DOHH2 (cell line): ENCODE data around the gene EIPR1.

Experiments
- H3F3A ChIP-seq: fragments of 200-600 bp; sonication (generic), shearing (Covaris generic); 2 replicates; pipeline ENCODE4 v1.6.0; 2016; ENCODE audit warnings: antibody characterized with exemption, mild to moderate bottlenecking; ENCODE audit not compliant: control insufficient read depth, insufficient read depth
- H3K27ac ChIP-seq: fragments of 200-600 bp; sonication (generic); 2 replicates; pipeline ENCODE4 v1.5.1; 2014; ENCODE audit warnings: low read depth, mild to moderate bottlenecking, low read length, moderate library complexity
- H3K27me3 ChIP-seq: fragments of 200-600 bp; sonication (generic); 2 replicates; pipeline ENCODE4 v1.6.1; 2014; ENCODE audit warnings: mild to moderate bottlenecking, low read length, mixed read lengths; ENCODE audit not compliant: control insufficient read depth
- H3K36me3 ChIP-seq: fragments of 200-600 bp; sonication (generic); 2 replicates; pipeline ENCODE4 v1.6.1; 2014; ENCODE audit warnings: mild to moderate bottlenecking, low read length, moderate library complexity, mixed read lengths; ENCODE audit not compliant: control insufficient read depth
- H3K4me1 ChIP-seq: fragments of 200-600 bp; sonication (generic); 2 replicates; pipeline ENCODE4 v1.6.1; 2014; ENCODE audit warnings: mild to moderate bottlenecking, low read length, mixed read lengths; ENCODE audit not compliant: control insufficient read depth
- H3K4me2 ChIP-seq: fragments of 200-600 bp; sonication (generic); 2 replicates; pipeline ENCODE4 v1.6.0; 2014; ENCODE audit warnings: mild to moderate bottlenecking, low read length, moderate library complexity
- H3K4me3 ChIP-seq: fragments of 200-600 bp; sonication (generic); 2 replicates; pipeline ENCODE4 v1.5.1; 2014; ENCODE audit warnings: mild to moderate bottlenecking, low read length, mixed read lengths
- H3K79me2 ChIP-seq: fragments of 200-600 bp; sonication (generic); 2 replicates; pipeline ENCODE4 v1.6.1; 2014; ENCODE audit warnings: mild to moderate bottlenecking, low read length, mixed read lengths; ENCODE audit not compliant: control insufficient read depth
- H3K9me2 ChIP-seq: fragments of 200-600 bp; sonication (generic); replicated peaks from 2 replicates; pipeline ENCODE4 v1.6.1; 2014; ENCODE audit warnings: mild to moderate bottlenecking, low read length, mixed read lengths; ENCODE audit not compliant: control insufficient read depth
- H3K9me3 ChIP-seq: fragments of 200-600 bp; sonication (generic); 2 replicates; pipeline ENCODE4 v1.6.1; 2014; ENCODE audit warnings: antibody characterized with exemption, low read length, mixed read lengths; ENCODE audit not compliant: control insufficient read depth, insufficient read depth
- H4K20me1 ChIP-seq: fragments of 200-600 bp; sonication (generic); 2 replicates; pipeline ENCODE4 v1.6.0; 2014; ENCODE audit warnings: low read depth, mild to moderate bottlenecking, antibody characterized with exemption, low read length, moderate library complexity; ENCODE audit not compliant: control insufficient read depth, insufficient read depth
- EZH2phosphoT487 ChIP-seq: fragments of 200-600 bp; sonication (generic); IDR thresholded peaks from 2 replicates; pipeline ENCODE4 v1.6.1; 2017; ENCODE audit warnings: borderline replicate concordance, mild to moderate bottlenecking, antibody characterized with exemption, low read length, moderate library complexity, mixed read lengths
- TF ChIP-seq, protein P1 (sequence below): fragments of 200-600 bp; sonication (generic); IDR thresholded peaks from one replicate; pipeline ENCODE4 v1.5.1; 2014; ENCODE audit warnings: antibody characterized with exemption, mild to moderate bottlenecking, low read depth, low read length; ENCODE audit not compliant: poor library complexity, severe bottlenecking

The EIPR1 gene

GRCh38 chr2:3241971-3242746 is 135.5 kb downstream of the EIPR1 start:
- no peak overlapping the region for H3K27ac ChIP-seq
- no peaks in the 10 kb centered on the region for H3K27me3 ChIP-seq
- H3K79me2 ChIP-seq: no peaks in the 10 kb centered on the region
- H3F3A ChIP-seq: no peaks in the 10 kb centered on the region
- H3K36me3 ChIP-seq: no peaks in the 10 kb centered on the region
- H3K4me1 ChIP-seq: peaks cover 13% of the 10 kb centered on the region
- no peak overlapping the region for H3K4me2 ChIP-seq
- H3K9me3 ChIP-seq: no peaks in the 10 kb centered on the region
- TF ChIP-seq EZH2phosphoT487: no peak
- TF ChIP-seq, protein P1, sequence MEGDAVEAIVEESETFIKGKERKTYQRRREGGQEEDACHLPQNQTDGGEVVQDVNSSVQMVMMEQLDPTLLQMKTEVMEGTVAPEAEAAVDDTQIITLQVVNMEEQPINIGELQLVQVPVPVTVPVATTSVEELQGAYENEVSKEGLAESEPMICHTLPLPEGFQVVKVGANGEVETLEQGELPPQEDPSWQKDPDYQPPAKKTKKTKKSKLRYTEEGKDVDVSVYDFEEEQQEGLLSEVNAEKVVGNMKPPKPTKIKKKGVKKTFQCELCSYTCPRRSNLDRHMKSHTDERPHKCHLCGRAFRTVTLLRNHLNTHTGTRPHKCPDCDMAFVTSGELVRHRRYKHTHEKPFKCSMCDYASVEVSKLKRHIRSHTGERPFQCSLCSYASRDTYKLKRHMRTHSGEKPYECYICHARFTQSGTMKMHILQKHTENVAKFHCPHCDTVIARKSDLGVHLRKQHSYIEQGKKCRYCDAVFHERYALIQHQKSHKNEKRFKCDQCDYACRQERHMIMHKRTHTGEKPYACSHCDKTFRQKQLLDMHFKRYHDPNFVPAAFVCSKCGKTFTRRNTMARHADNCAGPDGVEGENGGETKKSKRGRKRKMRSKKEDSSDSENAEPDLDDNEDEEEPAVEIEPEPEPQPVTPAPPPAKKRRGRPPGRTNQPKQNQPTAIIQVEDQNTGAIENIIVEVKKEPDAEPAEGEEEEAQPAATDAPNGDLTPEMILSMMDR: no peak
- H3K9me2 ChIP-seq: no peaks in the 10 kb centered on the region
- H4K20me1 ChIP-seq: no peaks in the 10 kb centered on the region
- no peak overlapping the region for H3K4me3 ChIP-seq

- Histone ChIP-seq H3K79me2 (no peaks in the 10 kb centered on the region), H3F3A (no peaks in the 10 kb centered on the region), H3K27ac (no peak overlapping the region), H3K4me3 (no peak overlapping the region), H3K27me3 (no peaks in the 10 kb centered on the region), H3K9me3 (no peaks in the 10 kb centered on the region), H3K4me1 (peaks cover 13% of the 10 kb centered on the region), H3K9me2 (no peaks in the 10 kb centered on the region), H3K4me2 (no peak overlapping the region), H3K36me3 (no peaks in the 10 kb centered on the region; the same call in 1 of the 2 replicates), H4K20me1 (no peaks in the 10 kb centered on the region)
- TF ChIP-seq, protein P1: no peak
- TF ChIP-seq EZH2phosphoT487: no peak
Measured at GRCh38 chr2:3238951-3239841, 138.4 kb downstream of the EIPR1 start.

DNA sequence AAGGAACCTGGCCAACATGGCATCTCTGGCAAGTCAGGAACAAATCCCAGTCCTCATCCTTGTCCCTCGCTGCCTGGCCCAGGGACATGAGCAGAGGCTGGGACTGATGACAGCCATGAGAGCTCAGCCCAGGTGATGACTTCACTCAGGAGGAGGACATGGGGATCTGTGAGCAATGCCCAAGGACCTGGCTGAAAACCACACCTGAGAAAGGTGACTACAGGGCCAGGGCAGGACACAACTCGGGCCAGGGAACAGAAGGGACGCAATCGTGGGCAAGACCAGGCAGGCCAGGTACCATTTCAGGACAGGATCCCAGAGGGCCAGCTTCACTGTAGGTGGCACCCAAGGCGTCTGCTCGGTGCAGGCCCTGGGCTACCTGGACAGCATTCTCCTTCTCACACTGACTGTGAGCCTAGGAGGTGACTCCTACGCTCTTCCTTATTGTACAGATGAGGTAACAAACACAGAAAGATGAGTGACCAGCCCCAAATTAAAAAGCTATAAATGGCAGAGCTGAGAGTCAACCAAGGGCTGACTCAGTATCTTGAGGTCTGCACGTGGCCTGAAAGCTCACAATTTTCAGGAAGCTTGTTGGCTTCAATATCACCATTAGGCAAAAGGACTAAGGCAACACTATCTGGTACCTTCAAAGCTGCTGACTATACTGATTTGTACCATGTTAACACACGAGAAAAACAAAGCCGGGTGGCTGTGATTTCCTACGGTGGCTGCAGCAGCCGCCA is 141.1 kb downstream of the EIPR1 start:
- no peak overlapping the region for H3K4me2 ChIP-seq
- H3K9me3 ChIP-seq: no peaks in the 10 kb centered on the region
- H3K36me3 ChIP-seq: peaks cover 9% of the 10 kb centered on the region
- H3F3A ChIP-seq: no peaks in the 10 kb centered on the region
- H3K27ac ChIP-seq: no peak overlapping the region
- no peak for TF ChIP-seq EZH2phosphoT487
- TF ChIP-seq, protein P1: no peak
- 0 out of 2 replicates have a peak, but pooled peaks cover 4% of the 10 kb centered on the region for H3K4me1 ChIP-seq
- no peaks in the 10 kb centered on the region for H3K79me2 ChIP-seq
- H4K20me1 ChIP-seq: no peaks in the 10 kb centered on the region
- H3K4me3 ChIP-seq: no peak overlapping the region
- no peaks in the 10 kb centered on the region for H3K27me3 ChIP-seq
- H3K9me2 ChIP-seq: no peaks in the 10 kb centered on the region
